HS-5 (cell line): Measurements from ENCODE around the gene COP1.
"Not testable (repeated sequence)": the region's sequence is repeated elsewhere in the genome, so short reads cannot be mapped to it uniquely, and the experiment has no call there.

ENCODE experiments used
- DNase-seq: peaks from one replicate; pipeline ENCODE4 v3.0.0-alpha.2; 2012; ENCODE audit warnings: low read depth

Gene COP1

DNA sequence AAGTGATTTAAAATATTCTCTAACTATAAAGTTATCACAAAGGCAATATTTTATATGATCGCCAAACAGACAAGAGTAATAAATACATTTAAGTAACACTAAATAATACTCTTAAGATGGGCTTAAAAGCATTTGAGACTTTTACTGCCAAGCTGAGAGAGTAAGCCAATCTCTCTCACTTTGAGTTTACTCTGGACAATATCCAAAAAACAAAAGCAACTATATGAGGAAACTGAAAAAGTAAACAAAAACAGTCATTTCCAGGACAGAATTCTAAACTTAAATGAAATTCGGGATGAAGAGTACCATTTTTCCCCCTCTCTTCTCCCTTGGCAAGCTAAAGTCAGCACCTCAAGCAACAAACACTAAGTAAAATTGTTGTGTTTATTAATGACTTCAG lies 173.2 kb downstream of the COP1 start:
- DNase-seq: peak; percentile 5

DNA sequence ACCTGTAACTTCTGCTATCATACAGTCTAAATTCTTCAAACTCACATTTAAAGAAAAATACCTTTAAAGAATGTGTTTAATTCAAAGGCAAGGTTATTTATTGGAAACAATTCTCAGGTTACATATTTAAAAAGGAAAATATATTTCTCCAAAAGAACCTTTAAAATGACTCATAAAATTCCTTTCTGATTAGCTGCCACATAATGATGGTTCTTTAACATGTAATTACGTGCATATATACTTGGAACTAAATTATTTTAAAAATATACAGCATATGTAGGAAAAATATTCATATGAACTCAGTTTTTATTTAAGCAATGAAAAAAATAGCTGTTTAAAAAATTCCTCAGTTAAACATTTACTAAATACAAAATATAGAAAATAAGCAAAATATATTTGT lies 173.6 kb downstream of the COP1 start:
- DNase-seq: peak; percentile 34

GRCh38 chr1:176032040-176032645 lies 174.9 kb downstream of the COP1 start:
- DNase-seq: no peak

DNA sequence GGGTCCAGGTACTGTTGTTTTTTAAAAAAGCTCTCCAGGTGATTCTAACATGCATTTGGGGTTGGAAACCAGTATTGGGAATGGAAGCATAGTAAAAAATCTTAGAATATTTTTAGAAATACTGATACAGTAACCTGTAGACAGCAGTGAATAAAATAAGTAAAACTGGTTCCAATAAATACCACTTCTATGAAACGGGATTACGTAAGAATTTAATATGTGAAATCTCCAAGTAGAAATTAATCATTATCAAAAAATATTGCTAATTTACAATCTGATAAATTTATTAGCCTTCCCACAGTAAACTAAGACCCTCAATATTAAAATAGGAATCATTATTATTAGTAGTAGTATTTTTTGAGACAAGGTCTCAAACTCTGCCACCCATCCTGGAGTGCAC lies 177.5 kb downstream of the COP1 start:
- no peak for DNase-seq

- no peak for DNase-seq
Observed at GRCh38 chr1:176029155-176029554, 177.9 kb downstream of the COP1 start.

- DNase-seq: not testable (repeated sequence)
Observed at GRCh38 chr1:176027934-176028333, 179.2 kb downstream of the COP1 start.

DNA sequence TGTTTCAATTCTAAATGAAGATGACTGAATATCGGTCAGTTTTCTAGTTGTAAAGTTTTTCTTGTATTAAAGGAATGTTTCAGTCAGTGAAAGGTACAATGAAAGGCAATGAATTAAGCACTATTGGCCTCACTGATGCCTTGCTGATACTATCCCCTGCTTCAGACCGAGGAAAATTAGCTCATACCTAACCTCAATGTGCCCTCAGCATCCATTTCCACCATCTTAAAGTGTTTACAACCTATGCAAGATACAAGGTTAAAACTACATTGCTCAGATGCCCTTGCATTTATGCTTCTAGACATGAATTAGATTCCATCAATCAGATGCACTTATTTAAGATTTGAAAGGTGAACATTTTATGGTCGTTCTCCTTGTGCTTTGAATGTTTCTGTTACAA lies 184.5 kb downstream of the COP1 start:
- DNase-seq: no peak

DNA sequence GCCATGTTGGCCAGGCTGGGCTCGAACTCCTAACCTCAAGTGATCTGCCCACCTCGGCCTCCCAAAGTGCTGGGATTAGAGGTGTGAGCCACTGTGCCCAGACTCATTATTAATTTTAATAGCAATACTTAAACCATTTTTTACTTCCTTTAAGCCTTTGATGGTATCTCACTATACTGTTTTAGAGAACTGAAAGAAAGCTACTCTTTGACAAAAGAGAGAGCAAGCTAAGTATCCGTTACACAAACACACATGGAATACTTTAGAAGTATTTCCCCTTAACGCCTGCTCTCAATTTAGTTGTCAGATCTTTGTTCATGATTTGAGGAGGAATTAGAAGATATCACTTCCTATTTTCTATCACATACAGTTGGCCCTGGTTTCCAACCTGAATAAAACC lies 189.4 kb downstream of the COP1 start:
- DNase-seq: no peak

GRCh38 chr1:176009951-176010350 lies 197.1 kb downstream of the COP1 start:
- no peak for DNase-seq

DNA sequence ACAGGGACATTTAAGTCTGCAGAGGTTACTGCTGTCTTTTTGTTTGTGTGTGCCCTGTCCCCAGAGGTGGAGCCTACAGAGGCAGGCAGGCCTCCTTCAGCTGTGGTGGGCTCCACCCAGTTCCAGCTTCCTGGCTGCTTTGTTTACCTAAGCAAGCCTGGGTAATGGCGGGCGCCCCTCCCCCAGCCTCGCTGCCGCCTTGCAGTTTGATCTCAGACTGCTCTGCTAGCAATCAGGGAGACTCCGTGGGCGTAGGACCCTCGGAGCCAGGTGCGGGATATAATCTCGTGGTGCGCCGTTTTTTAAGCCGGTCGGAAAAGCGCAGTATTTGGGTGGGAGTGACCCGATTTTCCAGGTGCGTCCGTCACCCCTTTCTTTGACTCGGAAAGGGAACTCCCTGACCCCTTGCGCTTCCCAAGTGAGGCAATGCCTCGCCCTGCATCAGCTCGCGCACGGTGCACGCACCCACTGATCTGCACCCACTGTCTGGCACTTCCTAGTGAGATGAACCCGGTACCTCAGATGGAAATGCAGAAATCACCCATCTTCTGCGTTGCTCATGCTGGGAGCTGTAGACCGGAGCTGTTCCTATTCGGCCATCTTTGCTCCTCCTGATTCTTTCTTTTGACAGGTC lies 199.2 kb downstream of the COP1 start:
- DNase-seq: not testable (repeated sequence)

GRCh38 chr1:175994660-175995059 lies 212.4 kb downstream of the COP1 start:
- not testable (repeated sequence) for DNase-seq

- DNase-seq: not testable (repeated sequence)
Observed at GRCh38 chr1:175992825-175993224, 214.3 kb downstream of the COP1 start.

DNA sequence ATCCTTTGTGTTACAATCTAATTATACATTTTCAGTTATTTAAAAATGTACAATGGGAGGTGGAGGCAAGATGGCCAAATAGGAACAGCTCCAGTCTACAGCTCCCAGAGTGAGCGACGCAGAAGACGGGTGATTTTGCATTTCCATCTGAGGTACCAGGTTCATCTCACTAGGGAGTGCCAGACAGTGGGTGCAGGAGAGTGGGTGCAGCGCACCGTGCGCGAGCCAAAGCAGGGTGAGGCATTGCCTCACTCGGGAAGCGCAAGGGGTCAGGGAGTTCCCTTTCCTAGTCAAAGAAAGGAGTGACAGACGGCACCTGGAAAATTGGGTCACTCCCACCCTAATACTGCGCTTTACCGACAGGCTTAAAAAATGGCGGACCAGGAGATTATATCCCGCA lies 214.9 kb downstream of the COP1 start:
- DNase-seq: not testable (repeated sequence)

DNA sequence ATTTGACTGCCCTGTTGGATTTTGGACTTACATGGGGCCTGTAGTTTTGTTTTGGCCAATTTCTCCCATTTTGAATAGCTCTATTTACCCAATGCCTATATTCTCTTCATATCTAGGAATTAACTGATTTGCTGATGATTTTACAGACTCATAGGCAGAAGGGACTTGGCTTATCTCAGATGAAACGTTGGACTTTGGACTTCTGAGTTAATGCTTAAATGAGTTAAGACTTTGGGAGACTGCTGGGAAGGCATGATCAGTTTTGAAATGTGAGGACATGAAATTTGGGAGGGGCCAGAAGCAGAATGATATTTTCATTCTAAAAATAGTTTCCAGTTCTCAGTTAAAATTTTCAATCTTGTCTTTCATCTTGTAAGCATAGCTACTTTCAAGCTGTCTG lies 222.3 kb downstream of the COP1 start:
- DNase-seq: no peak

DNA sequence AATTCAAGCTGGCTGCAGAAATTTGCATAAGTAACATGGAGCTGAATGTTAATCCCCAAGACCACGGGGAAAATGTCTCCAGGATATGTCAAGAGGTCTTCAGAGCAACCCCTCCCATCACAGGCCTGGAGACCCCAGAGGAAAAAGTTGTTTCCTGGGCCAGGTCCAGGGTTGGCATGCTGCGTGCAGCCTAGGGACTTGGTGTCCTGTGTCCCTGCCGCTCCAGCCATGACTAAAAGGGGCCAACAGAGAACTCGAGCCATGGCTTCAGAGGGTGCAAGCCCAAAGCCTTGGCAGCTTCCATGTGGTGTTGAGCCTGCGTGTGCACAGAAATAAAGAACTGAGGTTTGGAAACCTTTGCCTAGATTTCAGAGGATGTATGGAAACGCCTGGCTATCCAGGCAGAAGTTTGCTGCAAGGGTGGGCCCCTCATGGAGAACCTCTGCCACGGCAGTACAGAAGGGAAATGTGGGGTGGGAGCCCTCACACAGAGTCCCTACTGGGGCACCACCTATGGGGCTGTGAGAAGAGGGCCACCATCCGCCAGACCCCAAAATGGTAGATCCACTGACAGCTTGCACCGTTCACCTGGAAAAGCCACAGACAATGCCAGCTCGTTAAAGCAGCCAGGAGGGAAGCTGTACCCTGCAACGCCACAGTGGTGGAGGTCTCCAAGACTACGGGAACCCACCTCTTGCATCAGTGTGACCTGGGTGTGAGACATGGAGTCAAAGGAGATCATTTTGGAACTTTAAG lies 222.9 kb downstream of the COP1 start:
- DNase-seq: no peak

DNA sequence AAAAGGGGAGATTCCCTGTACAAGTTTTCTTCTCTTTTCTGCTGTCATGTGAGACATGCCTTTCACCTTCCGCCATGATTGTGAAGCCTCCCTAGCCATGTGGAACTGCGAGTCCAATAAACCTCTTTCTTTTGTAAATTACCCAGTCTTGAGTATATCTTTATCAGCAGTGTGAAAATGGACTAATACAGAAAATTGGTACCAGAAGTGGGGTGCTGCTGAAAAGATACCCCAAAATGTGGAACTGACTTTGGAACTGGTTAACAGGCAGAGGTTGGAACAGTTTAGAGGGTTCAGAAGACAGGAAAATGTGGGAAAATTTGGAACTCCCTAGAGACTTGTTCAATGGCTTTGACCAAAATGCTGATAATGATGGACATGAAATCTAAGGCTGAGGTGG lies 223.7 kb downstream of the COP1 start:
- not testable (repeated sequence) for DNase-seq

GRCh38 chr1:175981128-175981527 lies 226.0 kb downstream of the COP1 start:
- no peak for DNase-seq

- no peak for DNase-seq
Observed at GRCh38 chr1:175978926-175979325, 228.2 kb downstream of the COP1 start.

GRCh38 chr1:175978476-175978875 lies 228.6 kb downstream of the COP1 start:
- no peak for DNase-seq

GRCh38 chr1:175976865-175977642 lies 230.0 kb downstream of the COP1 start:
- peak; percentile 30 for DNase-seq

DNA sequence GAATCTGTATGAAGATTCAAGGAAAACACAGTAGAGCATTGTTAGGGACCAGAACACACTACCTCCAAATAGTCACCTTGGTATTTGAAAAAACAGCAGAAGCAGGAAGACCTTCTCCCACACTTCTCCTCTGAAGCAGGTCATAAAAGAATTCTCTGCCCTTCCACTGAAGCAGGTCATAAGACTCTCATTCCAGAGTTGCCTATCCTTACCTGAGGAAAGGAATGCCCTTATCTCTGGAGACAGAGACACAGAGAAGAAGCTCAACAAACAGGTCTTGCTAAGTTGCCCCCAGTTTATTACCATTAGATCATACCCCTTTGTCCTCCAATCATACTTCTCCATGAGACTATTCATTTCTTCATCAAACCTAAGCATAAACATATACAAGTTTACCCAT lies 237.9 kb downstream of the COP1 start:
- no peak for DNase-seq

DNA sequence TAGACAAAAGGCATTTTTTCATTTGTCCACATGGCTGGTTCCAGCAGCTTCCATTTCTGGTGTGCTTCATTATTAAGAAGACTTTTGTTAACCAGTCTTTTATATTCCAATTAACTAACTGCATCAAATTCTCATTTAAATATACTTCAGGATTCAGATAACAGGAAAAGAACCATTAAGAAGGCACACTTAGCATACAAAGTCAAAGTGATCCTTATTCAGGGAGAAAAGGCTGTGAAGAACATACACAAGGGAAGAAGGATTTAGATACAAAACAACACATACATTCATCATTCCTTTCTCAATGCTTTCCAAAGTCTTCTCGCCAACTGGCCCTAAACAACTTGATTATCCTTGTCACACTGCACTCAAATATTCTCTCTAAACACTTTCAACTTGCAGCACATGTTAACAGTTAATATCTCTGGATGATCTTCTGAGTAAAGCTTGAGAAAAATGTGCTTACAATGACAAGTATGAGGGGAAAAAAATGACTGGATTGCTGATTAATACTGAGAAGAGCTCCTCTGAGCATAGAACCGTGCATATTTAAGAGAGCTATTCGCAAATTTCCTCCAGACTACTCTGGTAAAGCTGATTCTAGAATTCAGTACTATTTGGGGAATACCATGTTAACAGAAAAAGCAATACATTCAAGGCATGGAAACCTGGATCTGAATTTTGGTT lies 238.5 kb downstream of the COP1 start:
- DNase-seq: no peak
